Endothelial cell (in vitro differentiated cells): ENCODE results near the gene ARHGEF11. TPM values are rescaled to one million over a fixed set of nuclear protein-coding genes. Genes with fewer than 3 reads are reported as not detected.

Source experiments
- DNase-seq: peaks from one replicate; pipeline ENCODE4 v3.0.0; 2021; ENCODE audit warnings: low spot score
- H3K27ac Mint-ChIP-seq: one replicate; pipeline ENCODE4 v1.8.0; 2021; ENCODE audit warnings: mixed read lengths, inconsistent platforms; ENCODE audit not compliant: unreplicated experiment
- H3K27me3 Mint-ChIP-seq: one replicate; pipeline ENCODE4 v1.8.0; 2021; ENCODE audit warnings: mild to moderate bottlenecking, moderate library complexity, mixed read lengths, inconsistent platforms; ENCODE audit not compliant: unreplicated experiment
- H3K36me3 Mint-ChIP-seq: one replicate; pipeline ENCODE4 v1.8.0; 2021; ENCODE audit warnings: mild to moderate bottlenecking, low read depth, mixed read lengths, inconsistent platforms; ENCODE audit not compliant: unreplicated experiment
- H3K4me1 Mint-ChIP-seq: one replicate; pipeline ENCODE4 v1.8.0; 2021; ENCODE audit warnings: mild to moderate bottlenecking, mixed read lengths, inconsistent platforms; ENCODE audit not compliant: unreplicated experiment
- H3K4me3 Mint-ChIP-seq: one replicate; pipeline ENCODE4 v1.8.0; 2021; ENCODE audit warnings: mild to moderate bottlenecking, mixed read lengths, inconsistent platforms; ENCODE audit not compliant: unreplicated experiment
- H3K9me3 Mint-ChIP-seq: one replicate; pipeline ENCODE4 v1.8.0; 2021; ENCODE audit warnings: mixed read lengths, inconsistent platforms; ENCODE audit not compliant: unreplicated experiment
- total RNA-seq: library from RNA; stranded (reverse); fragmentation: NEBNext Ultra II Directional; extraction: Animal tissue kit (Norgen Biotek cat#: 25700); gene quantifications from one replicate; pipeline ENCODE4 v1.2.1, GENCODE V29; 2021; ENCODE audit not compliant: unreplicated experiment
- TF ChIP-seq, protein P1 (sequence below): fragments of 200-600 bp; sonication (generic); IDR thresholded peaks from one replicate; pipeline ENCODE4 v1.5.0; 2021; ENCODE audit warnings: antibody characterized with exemption; ENCODE audit not compliant: unreplicated experiment

ARHGEF11 gene
- total RNA-seq, 1 donor from 2014 or later, result 48.4 TPM

GRCh38 chr1:156941675-156942074 is 103.9 kb downstream of the ARHGEF11 start:
- TF ChIP-seq, protein P1, sequence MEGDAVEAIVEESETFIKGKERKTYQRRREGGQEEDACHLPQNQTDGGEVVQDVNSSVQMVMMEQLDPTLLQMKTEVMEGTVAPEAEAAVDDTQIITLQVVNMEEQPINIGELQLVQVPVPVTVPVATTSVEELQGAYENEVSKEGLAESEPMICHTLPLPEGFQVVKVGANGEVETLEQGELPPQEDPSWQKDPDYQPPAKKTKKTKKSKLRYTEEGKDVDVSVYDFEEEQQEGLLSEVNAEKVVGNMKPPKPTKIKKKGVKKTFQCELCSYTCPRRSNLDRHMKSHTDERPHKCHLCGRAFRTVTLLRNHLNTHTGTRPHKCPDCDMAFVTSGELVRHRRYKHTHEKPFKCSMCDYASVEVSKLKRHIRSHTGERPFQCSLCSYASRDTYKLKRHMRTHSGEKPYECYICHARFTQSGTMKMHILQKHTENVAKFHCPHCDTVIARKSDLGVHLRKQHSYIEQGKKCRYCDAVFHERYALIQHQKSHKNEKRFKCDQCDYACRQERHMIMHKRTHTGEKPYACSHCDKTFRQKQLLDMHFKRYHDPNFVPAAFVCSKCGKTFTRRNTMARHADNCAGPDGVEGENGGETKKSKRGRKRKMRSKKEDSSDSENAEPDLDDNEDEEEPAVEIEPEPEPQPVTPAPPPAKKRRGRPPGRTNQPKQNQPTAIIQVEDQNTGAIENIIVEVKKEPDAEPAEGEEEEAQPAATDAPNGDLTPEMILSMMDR, result no peak
- peaks cover 26% of the 10 kb centered on the region for H3K4me1 Mint-ChIP-seq
- peaks cover 69% of the 10 kb centered on the region for H3K36me3 Mint-ChIP-seq
- H3K27ac Mint-ChIP-seq, result no peak overlapping the region
- peaks cover 17% of the 10 kb centered on the region for H3K27me3 Mint-ChIP-seq
- no peak for DNase-seq
- H3K4me3 Mint-ChIP-seq, result no peak overlapping the region
- H3K9me3 Mint-ChIP-seq, result no peaks in the 10 kb centered on the region

GRCh38 chr1:156939786-156940334 is 105.7 kb downstream of the ARHGEF11 start:
- Mint-ChIP-seq H3K27ac (no peak overlapping the region), H3K36me3 (peaks cover 53% of the 10 kb centered on the region), H3K4me1 (peaks cover 26% of the 10 kb centered on the region)

GRCh38 chr1:156938813-156939212 is 106.7 kb downstream of the ARHGEF11 start:
- Mint-ChIP-seq H3K4me3 (peak overlapping the region; percentile 37), H3K27ac (no peak overlapping the region), H3K4me1 (peaks cover 26% of the 10 kb centered on the region), H3K9me3 (no peaks in the 10 kb centered on the region), H3K27me3 (peaks cover 13% of the 10 kb centered on the region), H3K36me3 (peaks cover 44% of the 10 kb centered on the region)
- no peak for DNase-seq
- TF ChIP-seq, protein P1, result no peak

More at GRCh38 chr1:156939786-156940334, 105.7 kb downstream of the ARHGEF11 start:
- Mint-ChIP-seq H3K9me3 (no peaks in the 10 kb centered on the region), H3K4me3 (peak overlapping the region; percentile 64), H3K27me3 (peaks cover 18% of the 10 kb centered on the region)
- TF ChIP-seq, protein P1, result no peak
- no peak for DNase-seq

- peaks cover 39% of the 10 kb centered on the region for H3K36me3 Mint-ChIP-seq
- peaks cover 16% of the 10 kb centered on the region for H3K27me3 Mint-ChIP-seq
- TF ChIP-seq, protein P1, result no peak
- no peaks in the 10 kb centered on the region for H3K9me3 Mint-ChIP-seq
- H3K4me3 Mint-ChIP-seq, result peak overlapping the region; percentile 37
- no peak for DNase-seq
- H3K27ac Mint-ChIP-seq, result peak overlapping the region; percentile 52
- H3K4me1 Mint-ChIP-seq, result peaks cover 24% of the 10 kb centered on the region
These were observed 107.7 kb downstream of the ARHGEF11 start for GRCh38 chr1:156937883-156938282.

GRCh38 chr1:156936721-156937220 is 108.8 kb downstream of the ARHGEF11 start:
- Mint-ChIP-seq H3K27ac (peak overlapping the region; percentile 61), H3K4me3 (peak overlapping the region; percentile 73), H3K4me1 (peaks cover 24% of the 10 kb centered on the region), H3K27me3 (peaks cover 17% of the 10 kb centered on the region), H3K36me3 (peaks cover 29% of the 10 kb centered on the region), H3K9me3 (no peaks in the 10 kb centered on the region)
- TF ChIP-seq, protein P1, result no peak
- no peak for DNase-seq
